22Rv1 (cell line): ENCODE results near the gene RAE1.

ENCODE experiments used
- H3K27ac ChIP-seq: fragments of 450-650 bp; 2 replicates; pipeline ENCODE4 v1.5.1; 2017
- ZFX ChIP-seq: fragments of 450-650 bp; IDR thresholded peaks from 2 replicates; pipeline ENCODE4 v1.6.1; 2017; ENCODE audit warnings: antibody characterized with exemption, borderline replicate concordance
- TF ChIP-seq, protein P1 (sequence below): fragments of 450-650 bp; IDR thresholded peaks from 2 replicates; pipeline ENCODE4 v1.5.1; 2017; ENCODE audit warnings: mild to moderate bottlenecking

The RAE1 gene

DNA sequence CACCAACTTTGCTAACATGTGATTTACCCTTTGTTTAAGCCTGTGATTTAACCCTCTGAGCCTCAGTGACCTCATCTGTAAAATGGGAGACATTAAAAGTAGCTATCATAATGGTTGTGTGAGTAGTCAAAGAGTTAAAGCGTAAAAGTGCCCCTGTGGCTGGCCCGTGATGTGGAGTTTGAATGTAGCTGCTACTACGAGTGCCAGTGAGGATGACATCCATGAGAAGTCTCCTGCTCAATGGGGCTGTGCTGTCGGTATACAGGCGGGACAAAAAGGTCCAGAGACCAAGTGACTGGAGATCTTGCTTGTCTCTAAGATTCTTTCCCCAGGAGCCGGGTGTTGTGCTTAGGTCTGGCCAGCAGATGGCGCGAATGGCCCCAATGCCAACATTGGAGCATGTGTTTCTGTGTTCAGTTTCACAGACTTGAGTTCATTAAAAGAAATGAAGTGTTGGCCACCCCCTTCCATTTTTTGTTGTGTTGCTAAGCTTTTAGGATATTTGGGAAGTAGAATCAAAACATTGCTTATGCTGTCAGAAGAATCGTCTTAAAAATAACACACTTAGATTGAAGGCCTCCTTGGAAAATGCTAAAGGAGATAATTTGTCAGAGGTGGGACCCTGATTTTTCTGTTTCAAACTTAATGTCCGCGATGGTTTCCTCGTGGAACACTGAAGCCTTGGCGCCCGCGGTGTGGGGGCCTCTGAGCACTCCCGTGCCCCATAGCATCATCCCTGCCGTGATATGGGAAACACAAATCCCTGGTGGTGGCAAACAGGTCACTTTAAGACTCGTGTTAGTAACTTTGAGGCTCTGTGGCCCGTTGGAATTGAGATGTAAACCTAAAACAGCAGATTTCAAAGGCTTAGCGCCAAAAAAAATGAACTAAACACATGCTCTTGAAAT lies 30.8 kb downstream of the RAE1 start:
- TF ChIP-seq ZFX = no peak
- TF ChIP-seq, protein P1, sequence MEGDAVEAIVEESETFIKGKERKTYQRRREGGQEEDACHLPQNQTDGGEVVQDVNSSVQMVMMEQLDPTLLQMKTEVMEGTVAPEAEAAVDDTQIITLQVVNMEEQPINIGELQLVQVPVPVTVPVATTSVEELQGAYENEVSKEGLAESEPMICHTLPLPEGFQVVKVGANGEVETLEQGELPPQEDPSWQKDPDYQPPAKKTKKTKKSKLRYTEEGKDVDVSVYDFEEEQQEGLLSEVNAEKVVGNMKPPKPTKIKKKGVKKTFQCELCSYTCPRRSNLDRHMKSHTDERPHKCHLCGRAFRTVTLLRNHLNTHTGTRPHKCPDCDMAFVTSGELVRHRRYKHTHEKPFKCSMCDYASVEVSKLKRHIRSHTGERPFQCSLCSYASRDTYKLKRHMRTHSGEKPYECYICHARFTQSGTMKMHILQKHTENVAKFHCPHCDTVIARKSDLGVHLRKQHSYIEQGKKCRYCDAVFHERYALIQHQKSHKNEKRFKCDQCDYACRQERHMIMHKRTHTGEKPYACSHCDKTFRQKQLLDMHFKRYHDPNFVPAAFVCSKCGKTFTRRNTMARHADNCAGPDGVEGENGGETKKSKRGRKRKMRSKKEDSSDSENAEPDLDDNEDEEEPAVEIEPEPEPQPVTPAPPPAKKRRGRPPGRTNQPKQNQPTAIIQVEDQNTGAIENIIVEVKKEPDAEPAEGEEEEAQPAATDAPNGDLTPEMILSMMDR = peak; percentile 95
- no peak overlapping the region for H3K27ac ChIP-seq

DNA sequence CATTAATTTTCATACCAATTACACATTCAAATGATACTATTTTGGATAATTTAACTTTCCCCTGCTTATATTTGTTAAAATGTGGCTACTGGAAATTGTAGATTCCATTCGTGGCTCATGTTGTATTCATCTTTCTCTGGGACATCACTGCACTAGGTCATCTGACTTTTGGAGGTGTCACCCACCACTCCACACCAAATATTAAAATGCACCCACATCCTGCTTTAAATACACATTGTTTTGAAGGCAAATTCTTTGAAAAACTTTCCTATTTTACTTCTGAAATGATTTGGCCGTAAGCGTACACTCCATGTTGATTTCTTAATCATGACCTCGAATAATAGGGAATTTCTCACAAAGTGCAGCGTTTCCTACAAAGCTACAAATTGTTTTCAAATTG lies 31.5 kb downstream of the RAE1 start:
- H3K27ac ChIP-seq = no peak overlapping the region
- no peak for TF ChIP-seq ZFX
- TF ChIP-seq, protein P1 = no peak

DNA sequence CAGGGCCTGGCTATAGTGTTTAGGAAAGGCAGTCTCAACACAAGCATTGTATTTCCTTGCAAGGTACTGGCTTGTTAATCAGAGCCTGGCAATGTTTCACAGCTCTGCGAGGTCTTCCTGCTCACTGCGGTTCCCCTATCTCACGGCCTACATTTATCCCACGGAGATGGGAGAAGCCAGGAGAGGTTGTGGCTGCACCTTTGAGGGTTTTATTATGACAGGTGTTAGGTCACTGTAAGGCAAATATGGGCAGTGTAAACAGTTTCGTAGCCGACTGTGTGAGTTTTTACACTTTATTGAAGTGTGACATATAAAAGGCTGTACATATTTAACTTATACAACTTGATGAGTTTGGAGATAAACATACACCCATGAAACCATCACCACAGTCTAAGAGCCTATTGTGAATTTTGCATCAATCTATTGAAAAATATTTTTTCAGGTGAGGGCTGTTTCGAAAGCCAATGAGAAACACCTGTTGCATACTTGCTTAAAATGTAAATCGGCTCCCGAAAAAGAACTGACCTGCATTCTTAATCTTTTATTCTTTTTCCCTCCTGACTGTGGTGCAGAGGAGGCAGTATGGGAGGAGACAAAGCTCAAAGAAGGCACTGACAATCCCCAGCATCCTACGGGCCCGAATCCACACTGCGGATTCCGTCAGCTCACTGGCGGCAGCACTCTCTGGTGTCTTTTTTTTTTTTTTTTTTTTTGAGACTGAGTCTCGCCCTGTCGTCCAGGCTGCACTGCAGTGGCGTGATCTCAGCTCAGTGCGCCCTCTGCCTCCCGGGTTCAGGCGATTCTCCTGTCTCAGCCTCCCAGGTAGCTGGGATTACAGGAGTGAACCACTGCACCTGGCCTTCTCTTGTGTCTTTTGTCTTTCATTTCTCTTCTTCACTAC lies 32.6 kb downstream of the RAE1 start:
- no peak overlapping the region for H3K27ac ChIP-seq
- TF ChIP-seq, protein P1 = no peak
- no peak for TF ChIP-seq ZFX

DNA sequence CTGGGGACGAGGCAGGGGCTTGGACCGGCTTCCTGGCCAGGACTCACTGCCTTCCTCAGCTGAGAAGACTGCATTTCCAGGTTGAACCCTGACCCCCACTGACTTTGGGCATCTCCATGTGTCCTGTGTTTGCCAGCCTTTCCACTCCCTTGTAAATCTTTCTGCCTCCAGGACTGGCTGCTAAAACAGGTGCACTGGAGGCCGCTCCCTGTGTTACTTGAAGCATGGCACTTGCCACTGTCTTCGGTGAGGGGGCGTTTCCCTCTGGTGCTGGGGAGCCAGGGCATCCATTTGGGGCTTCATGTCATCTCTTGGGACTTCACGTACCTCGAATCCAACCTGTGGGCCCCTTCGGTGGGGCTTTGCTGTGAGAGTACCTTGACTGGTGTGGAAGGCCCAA lies 33.4 kb downstream of the RAE1 start:
- no peak overlapping the region for H3K27ac ChIP-seq
- TF ChIP-seq ZFX = no peak
- TF ChIP-seq, protein P1 = no peak

DNA sequence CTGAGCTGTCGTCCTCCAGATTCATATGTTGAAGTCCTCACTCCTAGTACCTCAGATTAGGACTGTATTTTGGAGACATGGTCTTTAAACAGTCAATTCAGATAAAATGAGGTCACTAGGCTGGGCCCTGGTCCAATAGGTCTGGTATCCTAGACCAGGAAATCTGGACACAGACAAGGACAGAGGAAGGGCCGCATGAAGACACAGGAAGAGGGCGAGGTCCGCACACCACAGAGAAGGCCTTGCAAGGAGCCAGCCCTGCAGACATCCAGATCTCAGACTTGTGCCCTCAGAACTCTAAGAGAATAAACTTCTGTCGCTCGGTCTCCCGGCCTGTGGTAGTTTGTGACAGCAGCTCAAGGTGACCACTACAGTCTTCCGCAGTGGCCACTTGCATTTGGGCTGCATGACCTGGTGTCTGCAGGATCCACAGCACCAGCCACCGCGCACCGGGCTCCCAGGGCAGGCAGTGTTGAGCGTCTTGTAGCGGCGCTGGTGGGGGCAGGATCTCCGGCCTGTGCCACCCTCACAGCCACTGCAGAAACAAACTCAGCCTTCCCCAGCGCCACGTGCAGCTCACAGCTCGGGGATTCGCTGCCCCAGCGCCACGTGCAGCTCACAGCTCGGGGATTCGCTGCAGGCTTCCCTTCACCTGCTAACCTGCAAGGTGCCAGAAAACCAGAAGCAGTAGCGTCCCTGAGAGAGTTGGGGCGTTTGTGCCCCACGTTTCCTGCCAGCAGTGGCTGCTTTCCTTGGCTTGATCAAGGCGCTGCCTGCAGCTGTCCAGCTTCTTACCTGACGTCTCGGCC lies 34.1 kb downstream of the RAE1 start:
- TF ChIP-seq, protein P1 = no peak
- no peak for TF ChIP-seq ZFX
- H3K27ac ChIP-seq = no peak overlapping the region

DNA sequence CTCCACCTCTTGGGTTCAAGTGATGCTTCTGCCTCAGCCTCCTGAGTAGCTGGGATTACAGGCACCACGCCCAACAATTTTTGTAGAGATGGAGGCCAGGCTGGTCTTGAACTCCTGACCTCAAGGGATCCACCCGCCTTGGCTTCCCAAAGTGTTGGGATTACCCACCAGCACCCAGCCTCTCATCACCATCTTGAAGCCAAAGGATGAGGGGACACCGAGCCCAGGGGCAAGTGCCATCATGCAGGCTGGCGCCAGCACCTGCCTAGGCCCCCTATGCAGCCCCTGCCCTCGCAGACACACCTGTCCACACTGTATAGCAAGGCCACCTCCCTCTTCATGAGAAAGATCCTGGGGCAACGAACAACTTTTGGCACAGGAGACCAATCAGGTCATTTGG lies 34.9 kb downstream of the RAE1 start:
- TF ChIP-seq, protein P1 = no peak
- TF ChIP-seq ZFX = no peak
- H3K27ac ChIP-seq = no peak overlapping the region
